Fibroblast of skin of right biceps (primary cell): Measurements from ENCODE around the gene ATP6AP2.

Experiments
- DNase-seq: peaks from one replicate; pipeline ENCODE4 v3.0.0-alpha.2; 2013

The ATP6AP2 gene

DNA sequence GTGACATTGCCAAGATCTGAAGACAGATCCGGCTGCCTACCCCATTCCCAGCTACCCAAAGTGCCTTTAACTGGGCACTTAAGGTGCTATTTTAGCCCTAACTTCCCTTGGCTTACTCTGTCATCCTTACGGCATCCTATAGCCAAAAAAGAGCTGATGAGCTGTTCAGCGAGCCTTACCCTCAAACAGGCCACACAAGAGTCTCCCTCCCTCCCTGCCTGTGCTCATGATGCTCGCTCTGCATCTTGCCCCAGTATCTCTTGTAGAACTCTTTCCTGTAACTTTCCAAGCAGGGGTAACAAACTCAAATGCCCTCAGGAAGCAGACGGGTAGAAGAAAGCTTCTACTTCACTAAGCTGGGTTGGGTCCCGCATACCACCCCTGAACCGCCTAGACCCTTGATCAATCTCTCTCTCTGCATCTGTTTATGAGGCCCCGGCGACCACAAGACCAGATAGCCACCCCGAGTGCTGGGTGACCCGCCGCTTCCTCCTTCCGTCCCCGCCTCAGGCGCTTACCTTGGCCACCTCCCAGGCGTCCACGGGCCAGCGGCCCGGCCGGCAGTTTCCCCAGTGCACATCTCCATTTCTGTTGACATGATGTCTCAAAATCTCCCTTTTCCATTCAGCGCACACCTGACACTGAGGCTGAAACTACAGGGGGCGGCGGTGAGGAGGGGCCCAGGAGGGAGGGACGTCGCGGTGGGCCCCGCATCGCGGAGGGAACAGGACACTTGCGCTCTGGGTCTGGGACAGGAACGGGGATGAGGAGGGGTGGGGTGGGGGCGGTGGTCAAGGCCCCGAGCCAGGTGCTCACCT is 65.9 kb downstream of the ATP6AP2 start:
- DNase-seq: peak; percentile 29

DNA sequence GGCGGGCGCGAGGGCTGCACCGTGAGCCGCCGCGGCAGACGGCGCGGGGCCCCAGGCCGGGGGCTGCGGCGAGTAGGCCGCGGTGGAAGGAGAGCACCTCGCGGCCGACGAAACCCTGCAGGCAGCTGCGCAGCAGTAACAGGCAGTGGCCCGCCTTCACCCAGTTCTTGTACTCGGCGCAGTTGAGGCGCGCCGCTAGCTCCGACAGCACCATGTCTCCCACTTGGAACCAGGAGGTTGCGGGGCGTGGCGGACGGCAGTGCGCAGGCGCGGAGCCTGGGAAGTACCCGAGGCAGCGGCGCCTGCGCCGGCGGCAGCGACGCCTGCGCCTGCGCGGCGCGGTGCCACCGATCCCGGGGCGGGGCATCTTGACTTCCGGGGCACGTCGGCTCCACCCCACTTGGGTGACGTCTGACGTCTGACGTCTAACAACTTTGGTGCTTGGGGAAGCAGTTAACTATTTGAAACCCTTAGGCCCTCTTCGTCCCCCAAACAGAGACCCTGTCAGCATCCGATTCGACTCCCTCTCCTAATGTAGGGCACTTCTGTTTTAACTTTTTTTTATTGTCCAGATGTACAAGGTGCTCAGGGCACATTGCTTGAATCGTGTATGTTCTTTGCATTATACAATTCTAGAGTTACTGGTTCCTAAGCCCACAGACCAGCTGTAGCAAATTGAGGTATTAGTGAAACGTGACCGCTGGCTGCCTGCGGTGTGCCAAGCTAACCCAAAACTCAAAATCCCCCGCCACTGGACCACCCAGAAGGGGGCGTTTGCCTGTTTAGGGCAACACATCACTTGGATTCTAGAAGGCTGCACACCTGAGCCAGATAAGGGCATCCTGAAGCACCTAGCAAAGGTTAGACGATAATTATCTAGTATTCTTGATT is 66.8 kb downstream of the ATP6AP2 start, which contains the start of gene CXorf38:
Gene CXorf38 (minus strand): TSS at position 255 of the 891 bp plus-strand sequence. CDS start 41 bp downstream, at position 214.
- peak; percentile 88 for DNase-seq

DNA sequence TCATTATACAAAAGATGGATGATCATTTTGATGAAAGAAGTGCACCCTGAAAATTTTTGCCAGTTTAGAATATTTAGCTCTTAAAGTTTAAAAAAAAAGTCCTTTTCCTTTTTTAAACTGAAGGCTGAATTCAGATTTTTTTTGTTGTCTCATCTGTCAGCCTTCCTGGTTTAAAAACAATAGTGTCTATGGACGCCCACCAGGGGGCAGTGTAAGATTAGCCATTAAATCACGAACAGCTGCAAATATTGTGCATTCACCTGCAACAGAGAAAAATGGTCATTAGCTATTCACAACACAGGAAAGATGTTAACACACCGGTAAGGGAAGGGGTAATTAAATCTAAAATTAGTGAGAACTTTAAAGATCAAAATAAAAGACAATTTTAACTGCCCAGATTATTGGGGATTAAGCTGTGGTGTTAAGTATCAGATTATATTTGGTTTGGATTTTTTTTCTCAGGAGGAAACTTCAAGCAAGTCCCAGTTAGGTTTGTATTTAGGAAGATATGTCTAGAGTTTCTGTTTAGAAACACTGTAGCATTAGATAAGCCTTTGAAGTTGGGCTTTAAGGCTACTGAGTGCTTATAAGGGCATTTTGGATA is 71.0 kb downstream of the ATP6AP2 start:
- DNase-seq: peak; percentile 51

DNA sequence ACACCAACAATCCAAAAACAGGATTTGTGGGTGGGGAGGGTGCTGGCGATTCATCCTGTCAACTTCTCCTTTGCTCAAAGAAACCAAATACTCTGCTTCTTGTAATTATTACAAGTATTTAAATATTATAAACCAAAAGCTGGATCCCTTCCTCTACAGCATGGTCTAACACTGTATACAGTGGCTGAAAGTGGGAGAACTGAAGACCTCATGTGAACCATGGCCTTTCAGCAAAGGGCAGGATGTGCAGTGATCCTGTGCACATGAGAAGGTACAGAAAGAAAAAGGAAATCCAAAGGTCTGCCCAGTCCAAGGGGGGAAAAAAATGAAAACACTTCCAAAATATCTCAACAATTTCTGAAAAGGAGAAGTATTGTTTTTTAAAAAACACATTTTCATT is 71.9 kb downstream of the ATP6AP2 start:
- no peak for DNase-seq

DNA sequence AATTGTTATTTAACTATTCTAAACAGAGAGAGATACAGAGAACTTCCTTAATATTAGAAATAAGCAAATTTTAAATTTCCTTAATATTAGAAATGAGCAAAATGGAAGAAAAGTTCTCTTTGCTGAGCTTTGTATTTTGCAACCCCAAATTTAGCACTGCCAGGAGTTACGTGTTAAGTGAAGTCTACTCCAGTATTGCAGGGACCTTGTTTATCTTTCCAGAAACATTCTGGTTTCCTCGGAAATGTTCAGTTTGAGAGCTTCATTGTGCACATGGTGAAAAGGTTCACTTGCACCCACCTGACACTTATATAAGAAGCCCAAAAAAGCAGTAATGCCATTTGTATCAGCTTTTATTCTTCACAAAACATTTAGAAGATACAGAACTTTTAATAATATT is 72.8 kb downstream of the ATP6AP2 start:
- DNase-seq: no peak
